Cardiac septum (tissue), 1 donor: ENCODE data around the gene AHSP. TPM values are rescaled to one million over a fixed set of nuclear protein-coding genes. Genes with fewer than 3 reads are reported as not detected.
"Not testable (repeated sequence)": the region's sequence is repeated elsewhere in the genome, so short reads cannot be mapped to it uniquely, and the experiment has no call there.

Experiments
- DNase-seq: peaks from one replicate; pipeline ENCODE4 v3.0.0-alpha.2; 2020; ENCODE audit warnings: low spot score
- intact Hi-C: fragments of 100-400 bp; cut with DNase I; formaldehyde crosslinking; loops from one replicate; pipeline ENCODE4 v1.14.0; 2022
- total RNA-seq: library from RNA; stranded (reverse); fragmentation: NEBNext Ultra II Directional; extraction: Animal tissue kit (Norgen Biotek cat#: 25700); gene quantifications from one replicate; pipeline ENCODE4 v1.2.1, GENCODE V29; 2021
- donor health status: DM: no; HTN: no; CAD: no.

Gene AHSP
- total RNA-seq, 1 donor from 2014 or later: 1.7 TPM

DNA sequence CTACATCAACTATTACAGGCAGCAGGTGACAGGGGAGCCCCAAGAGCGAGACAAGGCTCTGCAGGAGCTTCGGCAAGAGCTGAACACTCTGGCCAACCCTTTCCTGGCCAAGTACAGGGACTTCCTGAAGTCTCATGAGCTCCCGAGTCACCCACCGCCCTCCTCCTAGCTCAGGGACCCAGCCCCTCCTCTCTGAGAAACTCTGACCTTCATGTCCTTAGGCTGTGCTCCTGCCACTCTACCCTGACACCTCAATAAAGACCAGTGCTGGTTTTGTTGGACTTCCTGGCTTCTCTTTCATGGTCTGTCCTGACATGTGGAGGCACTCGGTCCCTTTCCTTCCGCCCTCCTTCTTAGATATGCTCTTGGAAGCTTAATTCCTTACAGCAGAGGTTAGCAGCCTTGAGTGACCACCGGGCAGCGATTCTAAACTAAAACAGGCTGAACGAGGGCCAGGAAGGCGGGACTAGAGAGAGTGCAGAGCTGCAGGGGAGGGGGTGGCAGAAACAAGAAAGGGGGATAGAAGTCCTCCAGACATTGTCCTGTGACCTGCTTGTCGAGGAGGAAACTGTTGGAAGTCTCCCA is 915 bp downstream of the AHSP start:
- intact Hi-C loops: no loop called here
- no peak for DNase-seq

DNA sequence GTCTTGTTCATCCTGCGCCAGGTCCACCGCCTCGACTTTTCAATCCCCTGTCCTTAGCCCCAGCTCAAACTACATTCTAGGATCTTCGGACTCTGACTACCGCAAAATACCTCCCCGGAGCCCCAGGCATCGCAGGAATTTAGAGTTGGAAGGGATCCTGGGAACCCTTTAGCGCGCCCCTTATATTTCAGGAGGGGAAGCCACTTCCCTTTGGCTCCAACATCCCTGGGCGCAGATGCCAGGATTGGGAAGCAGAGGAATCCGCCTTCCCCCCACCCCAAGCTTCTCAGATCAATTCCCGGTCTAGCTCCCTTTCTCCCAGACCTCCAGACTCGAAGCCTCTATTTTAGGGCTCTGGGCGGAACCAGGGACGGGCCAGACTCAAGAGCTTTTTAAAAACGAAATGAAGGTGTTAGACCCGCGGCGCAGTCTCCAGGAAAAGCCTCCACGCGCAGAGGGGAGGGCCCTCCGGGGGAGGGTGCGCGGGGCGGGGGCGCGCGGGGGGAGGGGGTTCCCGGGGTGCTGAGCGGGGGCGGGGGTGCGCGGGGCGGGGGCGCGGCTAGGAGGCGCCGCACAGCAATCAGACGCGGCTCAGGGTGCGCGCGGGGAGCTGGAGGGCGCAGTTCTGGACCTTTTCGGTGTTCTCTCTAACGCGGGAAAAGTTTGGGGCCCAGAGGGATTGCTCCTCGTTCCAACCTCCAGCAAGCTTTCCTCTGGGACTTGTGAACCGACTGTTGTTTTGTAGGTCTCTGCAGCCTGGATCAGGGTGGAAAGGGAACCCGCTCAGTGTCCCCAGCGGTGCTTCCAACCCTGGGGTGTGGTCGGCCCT is 1.6 kb downstream of the AHSP start:
- intact Hi-C loops: no loop called here
- no peak for DNase-seq

DNA sequence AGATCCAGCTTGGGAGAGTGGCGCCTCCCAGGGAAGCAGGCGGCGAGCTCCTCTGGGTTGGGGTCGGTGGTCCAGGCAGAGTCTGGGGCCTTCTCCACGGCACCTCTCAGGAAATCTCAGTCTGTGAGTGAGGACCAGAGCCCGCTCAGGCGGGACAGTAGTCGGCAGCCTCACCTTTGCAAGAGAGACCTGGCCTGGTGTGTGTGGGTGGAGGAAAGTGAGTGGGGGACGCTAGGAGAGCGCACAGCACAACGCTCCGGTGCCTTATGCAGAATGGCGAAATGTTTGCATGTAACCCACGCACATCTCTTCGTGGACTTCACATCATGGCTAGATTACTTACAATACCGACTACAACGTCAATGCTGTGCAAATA is 2.2 kb downstream of the AHSP start:
- intact Hi-C loops: no loop called here
- no peak for DNase-seq

DNA sequence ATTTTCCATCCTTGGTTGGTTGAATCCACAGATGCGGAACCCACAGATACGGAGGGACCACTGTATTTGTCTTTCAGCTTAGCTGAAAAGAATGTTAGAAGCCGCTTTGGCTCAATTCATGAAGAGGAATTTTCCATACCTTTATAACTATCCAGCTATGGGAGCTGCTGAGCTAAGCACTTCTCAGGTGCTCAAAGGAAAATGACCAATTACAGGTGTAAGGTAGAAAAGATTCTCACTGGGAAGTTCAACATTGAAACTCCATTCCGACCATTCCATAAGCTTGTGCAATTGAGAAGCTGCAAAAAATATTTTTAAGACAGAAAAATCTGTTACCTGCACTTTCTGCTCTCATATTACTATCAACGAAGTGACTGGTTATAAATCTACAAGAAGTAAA is 2.7 kb downstream of the AHSP start:
- no peak for DNase-seq
- intact Hi-C loops: no loop called here

DNA sequence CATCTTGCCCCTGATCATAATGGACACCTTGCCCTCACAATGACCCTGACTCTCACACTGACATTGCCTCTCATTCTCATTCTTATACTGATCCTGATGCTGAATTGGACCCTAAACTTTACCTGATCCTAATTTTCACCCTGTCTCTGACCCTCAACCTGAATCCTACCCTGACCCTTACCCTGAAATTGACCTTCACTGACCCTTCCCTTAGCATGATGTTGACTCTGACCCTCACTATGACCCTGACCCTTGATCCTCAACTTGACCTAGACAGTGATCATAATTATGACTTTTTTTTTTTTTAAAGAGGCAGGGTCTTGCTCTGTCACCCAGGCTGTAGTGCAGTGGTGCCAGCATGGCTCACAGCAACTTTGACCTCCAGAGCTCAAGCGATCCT is 3.4 kb downstream of the AHSP start:
- DNase-seq: no peak
- intact Hi-C loops: no loop called here

DNA sequence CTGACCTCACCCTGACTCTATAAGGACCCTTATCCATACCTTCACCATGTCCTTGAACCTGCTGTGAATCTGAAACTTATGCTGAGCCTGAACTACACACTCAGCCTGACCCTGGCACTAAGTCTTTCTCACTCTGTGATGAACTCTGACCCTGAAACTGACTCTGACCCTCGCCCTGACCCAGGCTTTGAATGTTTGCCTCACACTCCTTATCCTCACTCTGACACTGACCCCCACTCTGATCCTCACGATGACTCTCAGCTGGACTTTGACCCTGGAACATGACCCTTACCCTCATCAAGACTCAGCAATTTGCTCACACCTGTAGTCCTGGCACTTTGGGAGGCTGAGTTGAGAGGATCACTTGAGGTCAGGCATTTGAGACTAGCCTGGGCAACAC is 4.4 kb downstream of the AHSP start:
- no peak for DNase-seq

DNA sequence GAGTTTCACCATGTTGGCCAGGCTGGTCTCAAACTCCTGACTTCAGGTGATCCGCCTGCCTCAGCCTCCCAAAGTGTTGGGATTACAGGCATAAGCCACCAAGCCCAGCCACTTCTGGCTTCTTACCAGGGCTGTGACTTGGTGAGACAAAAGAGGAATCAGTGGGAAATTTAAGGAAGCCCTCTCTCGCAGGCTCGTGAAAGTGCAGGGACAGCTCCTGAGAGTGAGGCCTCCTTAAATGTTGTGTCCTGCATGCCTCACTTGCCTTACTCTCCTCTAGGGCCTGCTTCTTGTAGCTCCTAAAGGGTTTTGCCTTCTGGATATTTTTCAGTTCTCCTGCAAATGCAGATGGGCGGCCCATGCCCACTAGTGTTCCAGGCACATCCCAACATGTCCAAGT is 5.2 kb downstream of the AHSP start:
- intact Hi-C loops: no loop called here

More for the DNA sequence above, 4.4 kb downstream of the AHSP start:
- intact Hi-C loops: no loop called here

DNA sequence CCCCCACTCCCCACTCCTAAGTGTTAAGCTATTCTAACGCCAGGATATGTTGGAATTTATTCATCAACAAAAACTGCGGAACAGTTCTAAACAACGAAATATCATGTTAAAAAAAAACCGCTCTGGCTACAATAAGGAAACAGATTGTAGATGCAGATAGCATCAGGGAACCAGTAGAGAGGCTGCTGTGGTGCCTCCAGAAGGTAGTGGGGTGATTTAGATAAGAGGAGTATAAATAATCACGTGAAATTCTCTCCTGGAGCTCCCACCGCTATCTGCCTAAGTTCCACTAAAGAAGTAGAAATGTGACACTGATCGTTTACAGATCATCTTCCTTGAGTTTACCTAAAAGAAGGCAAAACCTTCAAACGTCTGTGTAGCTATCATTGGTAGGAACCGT is 8.0 kb downstream of the AHSP start:
- DNase-seq: no peak
- intact Hi-C loops: no loop called here

More for the DNA sequence above, 5.2 kb downstream of the AHSP start:
- DNase-seq: no peak

DNA sequence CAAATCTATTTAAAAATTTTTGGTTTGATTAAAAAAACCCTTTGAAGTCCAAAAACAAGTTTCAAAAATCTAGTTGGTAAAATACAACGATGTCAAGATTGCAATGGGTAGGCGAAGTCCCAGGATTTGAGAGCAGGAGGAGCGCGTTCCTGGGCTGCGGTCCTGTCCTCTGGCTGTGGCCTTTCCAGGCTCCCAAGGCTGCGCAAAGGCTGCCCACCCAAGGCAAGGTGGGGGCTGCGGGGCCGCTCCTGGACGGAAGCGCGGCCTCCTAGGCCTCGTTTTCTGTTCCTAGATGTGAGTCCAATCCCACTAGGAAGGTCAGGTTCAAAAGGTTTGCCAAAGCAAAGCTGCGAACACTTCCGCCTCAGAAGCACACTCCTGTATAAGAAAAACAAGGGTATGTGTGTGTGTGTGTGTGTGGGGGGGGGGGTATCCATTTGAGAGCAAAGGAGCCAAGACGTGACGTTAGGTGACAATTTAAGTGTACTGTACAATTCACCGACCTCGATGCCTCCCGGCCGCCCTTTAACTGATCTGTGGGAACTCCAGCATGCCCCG is 9.2 kb downstream of the AHSP start:
- no peak for DNase-seq
- intact Hi-C loops: no loop called here

DNA sequence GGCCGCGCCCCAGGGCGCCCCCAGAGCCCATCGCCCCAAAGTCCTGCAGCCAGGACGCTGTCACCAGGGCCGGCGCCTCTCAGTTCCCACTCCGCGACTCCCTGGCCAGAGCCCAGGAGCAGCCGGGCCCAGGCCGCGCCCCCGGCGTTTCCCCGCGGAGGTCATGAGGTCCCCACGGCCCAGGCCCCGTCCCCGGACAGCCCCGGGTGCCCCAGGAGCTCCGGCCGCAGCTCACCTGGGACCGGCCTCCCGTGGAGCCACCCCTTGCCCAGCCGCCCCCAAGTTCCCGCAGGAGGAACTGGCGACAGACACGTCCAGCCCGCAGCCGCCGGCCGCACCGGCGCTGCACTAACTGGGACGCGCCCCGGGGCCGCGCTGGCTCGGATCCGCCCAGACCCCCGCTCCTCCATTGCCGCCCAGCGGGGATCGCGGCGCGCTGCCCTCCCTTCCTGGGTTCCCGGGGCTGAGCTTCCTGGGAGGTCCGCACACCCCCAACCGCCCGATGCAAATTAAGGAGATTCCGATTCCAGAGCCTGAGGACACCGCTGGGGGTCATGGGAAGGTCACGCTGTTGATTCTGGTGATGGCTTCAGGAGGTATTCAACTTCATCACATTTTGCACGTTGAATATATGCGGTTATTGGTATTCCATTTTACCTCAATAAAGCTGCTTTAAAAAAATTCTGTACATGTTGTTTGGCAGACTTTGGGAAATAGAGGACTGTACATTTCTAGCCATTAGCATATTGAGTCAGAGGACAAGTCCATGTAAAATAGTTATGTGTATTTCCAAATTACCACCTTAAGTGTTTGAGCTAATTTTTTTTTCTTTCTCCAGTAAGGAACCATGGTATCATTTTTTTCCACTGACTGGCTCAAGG is 9.9 kb downstream of the AHSP start:
- intact Hi-C loops: no loop called here
- no peak for DNase-seq

DNA sequence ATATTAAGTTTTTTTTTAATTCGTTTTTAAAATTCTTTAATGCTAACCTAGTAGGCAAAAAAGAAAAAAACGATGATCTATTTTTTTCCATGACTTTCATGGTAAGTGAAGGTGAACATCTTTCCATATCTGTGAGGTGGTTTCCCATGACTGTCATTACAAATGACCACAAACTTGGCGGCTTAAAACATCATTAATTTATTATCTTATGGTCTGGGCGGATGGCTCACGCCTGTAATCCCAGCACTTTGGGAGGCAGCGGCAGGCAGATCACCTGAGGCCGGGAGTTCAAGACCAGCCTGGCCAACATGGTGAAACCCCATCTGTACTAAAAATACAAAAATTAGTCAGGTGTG is 10.5 kb downstream of the AHSP start:
- DNase-seq, intact Hi-C loops: not testable (repeated sequence)

DNA sequence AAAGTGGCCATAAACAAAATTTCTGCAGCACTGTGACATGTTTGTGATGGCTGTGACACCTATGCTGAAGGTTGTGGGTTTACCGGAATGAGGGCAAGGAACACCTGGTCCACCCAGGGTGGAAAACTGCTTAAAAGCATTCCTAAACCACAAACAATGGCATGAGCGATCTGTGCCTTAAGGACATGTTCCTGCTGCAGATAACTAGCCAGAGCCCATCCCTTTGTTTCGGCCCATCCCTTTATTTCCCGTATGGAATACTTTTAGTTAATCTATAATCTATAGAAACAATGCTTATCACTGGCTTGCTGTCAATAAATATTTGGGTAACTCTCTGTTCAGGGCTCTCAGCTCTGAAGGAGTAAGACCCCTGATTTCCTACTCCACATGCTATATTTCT is 12.1 kb downstream of the AHSP start:
- intact Hi-C loops, DNase-seq: not testable (repeated sequence)

DNA sequence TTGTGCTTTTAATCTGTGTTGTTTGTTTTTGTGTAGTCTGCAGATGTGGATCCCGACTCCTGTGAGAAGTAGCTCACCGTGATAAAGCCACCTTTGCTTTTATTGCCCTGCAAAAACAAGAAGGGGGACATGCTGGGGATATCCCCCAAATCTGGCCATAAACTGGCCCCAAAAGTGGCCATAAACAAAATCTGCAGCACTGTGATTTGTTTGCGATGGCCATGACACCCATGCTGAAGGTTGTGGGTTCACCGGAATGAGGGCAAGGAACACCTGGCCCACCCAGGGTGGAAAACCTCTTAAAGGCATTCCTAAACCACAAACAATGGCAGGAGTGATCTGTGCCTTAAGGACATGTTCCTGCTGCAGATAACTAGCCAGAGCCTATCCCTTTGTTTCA is 15.1 kb downstream of the AHSP start:
- DNase-seq: no peak
- intact Hi-C loops: no loop called here

DNA sequence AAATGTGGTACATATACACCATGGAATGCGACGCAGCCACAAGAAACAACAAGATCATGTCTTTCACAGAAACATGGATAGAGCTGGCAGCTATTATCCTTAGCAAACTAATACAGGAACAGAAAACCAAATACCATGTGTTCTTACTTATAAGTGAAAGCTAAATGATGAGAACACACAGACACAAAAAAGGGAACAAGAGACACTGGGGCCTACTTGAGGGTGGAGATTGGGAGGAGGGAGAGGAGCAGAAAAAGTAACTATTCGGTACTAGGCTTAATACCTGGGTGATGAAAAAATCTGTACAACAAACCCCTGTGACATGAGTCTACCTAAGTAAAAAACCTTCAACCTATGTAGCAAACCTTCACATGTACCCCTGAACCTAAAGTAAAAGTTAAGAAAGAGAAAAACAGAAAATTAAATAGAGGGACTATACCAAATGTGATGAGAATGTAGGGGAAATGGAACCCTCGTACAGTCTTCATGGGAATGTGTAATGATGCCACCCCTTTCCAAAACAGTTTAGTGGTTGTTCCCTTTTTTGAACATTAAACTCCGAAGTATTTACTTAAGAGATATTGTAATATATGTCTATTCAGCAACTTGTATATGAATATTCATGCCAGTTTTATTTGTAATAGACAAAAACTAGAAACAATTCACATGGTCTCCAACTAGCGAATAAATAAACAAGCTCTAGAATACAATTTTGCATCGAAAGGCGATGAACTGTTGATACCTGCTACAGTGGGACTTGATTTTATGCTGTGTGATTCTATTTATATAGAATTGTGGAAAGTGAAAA is 33.9 kb downstream of the AHSP start:
- intact Hi-C loops: no loop called here
- DNase-seq: no peak

DNA sequence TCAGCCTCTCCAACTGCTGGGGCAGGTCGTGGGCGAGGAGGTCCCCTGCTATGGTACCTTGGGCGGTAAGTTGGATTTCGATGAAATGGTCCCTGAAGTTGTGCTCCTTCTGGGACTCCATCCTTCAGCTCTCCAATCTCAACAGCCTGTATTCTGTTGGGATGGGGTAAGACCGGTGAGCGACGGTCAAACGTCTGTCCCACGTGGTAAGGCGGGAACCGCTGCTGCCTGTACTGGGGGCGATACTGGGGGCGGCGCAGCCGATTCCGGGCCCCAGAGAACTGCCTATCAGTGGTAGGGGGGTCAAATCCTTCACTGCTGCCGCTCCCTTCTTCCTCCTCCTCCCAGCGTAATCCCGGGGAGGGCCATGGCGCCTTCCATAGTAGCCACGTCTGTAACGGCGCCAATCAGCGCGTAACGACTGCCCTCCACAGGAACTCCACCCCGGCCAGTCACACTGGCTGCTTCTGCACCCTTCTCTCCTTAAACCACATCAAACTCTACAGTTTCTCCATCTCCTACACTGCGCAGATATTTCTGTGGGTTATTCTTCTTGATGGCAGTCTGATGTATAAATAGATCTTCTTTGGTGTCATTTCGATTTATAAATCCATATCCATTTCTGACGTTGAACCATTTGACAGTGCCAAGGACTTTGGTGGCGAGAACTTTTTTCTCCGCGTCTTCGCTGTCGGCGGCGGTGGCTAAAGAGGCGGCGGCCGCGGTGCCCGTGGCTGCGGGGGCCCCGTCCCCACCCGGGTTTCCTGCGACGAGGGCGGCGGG is 41.1 kb downstream of the AHSP start:
- DNase-seq: no peak

DNA sequence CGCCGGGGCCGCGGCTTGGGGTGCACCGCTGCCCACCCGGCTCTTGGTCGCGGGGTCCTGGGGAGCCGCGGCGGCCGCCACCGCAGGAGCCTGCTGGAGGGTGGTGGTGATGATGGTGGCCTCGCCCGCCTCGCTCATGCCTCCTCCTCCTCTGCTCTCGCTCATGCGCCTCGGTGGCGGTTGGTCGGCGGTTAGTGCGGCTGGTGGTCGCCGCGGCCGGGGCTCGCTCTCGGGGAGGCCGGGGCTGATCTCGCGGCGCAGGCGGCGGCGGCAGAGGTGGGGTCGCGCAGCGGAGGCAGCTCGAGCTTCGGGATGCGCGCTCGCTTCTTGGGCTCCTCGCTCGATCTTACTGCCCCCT is 41.6 kb downstream of the AHSP start:
- intact Hi-C loops: no loop called here

More for the DNA sequence above, 41.1 kb downstream of the AHSP start:
- intact Hi-C loops: no loop called here

DNA sequence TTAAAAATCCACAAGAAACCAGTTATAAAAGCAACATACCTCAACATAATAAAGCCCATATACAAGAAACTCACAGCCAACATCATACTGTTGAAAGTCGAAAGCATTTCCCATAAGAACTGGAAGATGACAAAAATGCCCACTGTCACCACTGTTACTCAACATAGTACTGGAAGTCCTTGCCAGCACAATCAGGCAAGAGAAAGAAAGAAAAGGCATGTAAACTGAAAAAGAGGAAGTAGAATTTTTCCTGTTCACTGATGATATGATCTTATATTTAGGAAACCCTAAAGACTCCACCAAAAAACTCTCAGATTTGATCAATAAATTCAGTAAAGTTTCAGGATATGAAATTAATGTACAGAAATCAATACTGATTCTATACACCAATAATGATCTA is 45.1 kb downstream of the AHSP start:
- DNase-seq: no peak
- intact Hi-C loops: no loop called here

More for the DNA sequence above, 41.6 kb downstream of the AHSP start:
- no peak for DNase-seq

DNA sequence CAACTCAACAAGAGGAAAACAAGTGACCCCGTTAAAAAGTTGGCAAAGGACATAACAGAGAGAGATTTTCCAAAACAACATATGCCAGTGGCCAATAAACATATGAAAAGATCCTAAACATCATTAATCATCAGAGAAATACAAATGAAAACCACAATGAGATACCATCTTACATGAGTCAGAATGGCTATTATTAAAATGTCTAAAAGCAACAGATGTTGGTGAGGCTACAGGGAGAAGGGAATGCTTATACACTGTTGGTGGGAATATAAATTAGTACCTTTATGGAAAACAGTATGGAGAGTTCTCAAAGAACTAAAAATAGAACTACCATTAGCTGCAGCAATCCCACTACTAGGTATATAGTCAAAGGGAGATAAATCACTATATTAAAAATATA is 46.5 kb downstream of the AHSP start:
- intact Hi-C loops, DNase-seq: not testable (repeated sequence)

DNA sequence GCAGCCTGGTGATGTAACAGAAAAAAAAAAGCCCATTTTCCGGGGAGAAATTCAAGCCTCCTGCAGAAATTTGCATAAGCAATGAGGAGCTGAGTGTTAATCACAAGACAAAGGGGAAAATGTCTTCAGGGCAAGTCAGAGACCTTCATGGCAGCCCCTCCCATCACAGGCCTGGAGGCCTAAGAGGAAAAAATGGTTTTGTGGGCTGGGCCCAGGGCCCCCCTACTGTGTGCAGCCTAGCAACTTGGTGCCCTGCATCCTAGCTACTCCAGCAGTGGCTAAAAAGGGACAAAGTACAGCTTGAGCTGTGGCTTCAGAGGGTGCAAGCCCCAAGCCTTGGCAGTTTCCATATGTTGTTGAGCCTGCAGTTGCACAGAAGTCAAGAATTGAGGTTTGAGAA is 49.7 kb downstream of the AHSP start:
- no peak for DNase-seq
- intact Hi-C loops: no loop called here
